H1 (cell line): ENCODE measurements around the gene ENTPD5. TPM values are rescaled to one million over a fixed set of nuclear protein-coding genes. Genes with fewer than 3 reads are reported as not detected.

ENCODE experiments used
- CTCF ChIA-PET: fragments of 300-600 bp; sonication (Branson Sonifier 250); formaldehyde crosslinking; loops from one replicate; lab custom pipeline; 2021; ENCODE audit not compliant: partially characterized antibody; lab: Charles Lee
- POLR2A ChIA-PET: fragments of 300-600 bp; sonication (Branson Sonifier 250); formaldehyde crosslinking; loops from one replicate; lab custom pipeline; 2021; ENCODE audit warnings: inconsistent platforms; ENCODE audit not compliant: partially characterized antibody; lab: Charles Lee
- DNase-seq, 2 experiments: peaks; one replicate each; pipeline versions ENCODE4 v3.0.0 to v3.0.0-alpha.2; 2010 to 2022; ENCODE audit warnings: low spot score in 2 of 2, low read depth in 1 of 2, mixed read lengths in 1 of 2
- FAIRE-seq: peaks from 2 replicates; lab custom pipeline; 2011; peaks lifted over from hg19 to GRCh38; lab: Jason Lieb, UNC
- H2AFZ ChIP-seq: 2 replicates; pipeline ENCODE4 v1.8.1; 2012; ENCODE audit warnings: low read length, inconsistent platforms
- H2AK5ac ChIP-seq: 2 replicates; pipeline ENCODE4 v1.6.1; 2013; ENCODE audit warnings: low read depth, low read length
- H2BK120ac ChIP-seq: replicated peaks from 2 replicates; pipeline ENCODE3; 2013; ENCODE audit warnings: low read depth, low read length, inconsistent platforms
- H2BK12ac ChIP-seq: 2 replicates; pipeline ENCODE4 v1.6.1; 2013; ENCODE audit warnings: low read depth, low read length
- H2BK15ac ChIP-seq: 2 replicates; pipeline ENCODE4 v1.6.1; 2013; ENCODE audit warnings: low read length
- H2BK20ac ChIP-seq: 2 replicates; pipeline ENCODE4 v1.6.1; 2013; ENCODE audit warnings: low read length
- H2BK5ac ChIP-seq: 2 replicates; pipeline ENCODE4 v1.6.1; 2013; ENCODE audit warnings: low read depth, low read length
- H3K14ac ChIP-seq: 2 replicates; pipeline ENCODE4 v1.6.1; 2013; ENCODE audit warnings: inconsistent platforms; ENCODE audit not compliant: insufficient read length
- H3K18ac ChIP-seq: 2 replicates; pipeline ENCODE4 v1.6.1; 2013; ENCODE audit warnings: low read length; ENCODE audit errors: extremely low read depth
- H3K23ac ChIP-seq: 2 replicates; pipeline ENCODE4 v1.6.1; 2013; ENCODE audit warnings: inconsistent platforms; ENCODE audit not compliant: insufficient read length
- H3K23me2 ChIP-seq: 2 replicates; pipeline ENCODE4 v1.6.1; 2013; ENCODE audit warnings: low read depth, low read length
- H3K27ac ChIP-seq: 2 replicates; pipeline ENCODE4 v1.6.1; 2011; ENCODE audit warnings: low read depth, low read length, inconsistent platforms
- H3K27me3 ChIP-seq, 4 experiments: replicated peaks in 1 of 4; 1 replicate in 1 of 4; 2 replicates in 3 of 4; pipeline versions ENCODE4 v1.6.1 to v1.8.1; 2011 to 2013; ENCODE audit warnings: low read length in 3 of 4, mild to moderate bottlenecking in 3 of 4, inconsistent platforms in 2 of 4, mixed read lengths in 2 of 4, moderate library complexity in 1 of 4; ENCODE audit not compliant: control insufficient read depth in 3 of 4, insufficient read depth in 3 of 4; ENCODE audit errors: extremely low read depth in 1 of 4
- H3K36me3 ChIP-seq, 4 experiments: 2 replicates each; pipeline versions ENCODE4 v1.6.1 to v1.8.1; 2011 to 2013; ENCODE audit warnings: mild to moderate bottlenecking in 4 of 4, low read length in 3 of 4, moderate library complexity in 2 of 4, control low read depth in 1 of 4, inconsistent platforms in 1 of 4; ENCODE audit not compliant: insufficient read depth in 4 of 4, control insufficient read depth in 2 of 4
- H3K4ac ChIP-seq: replicated peaks from 2 replicates; pipeline ENCODE3; 2013; ENCODE audit warnings: low read length, low read depth, mixed read lengths, inconsistent platforms; ENCODE audit not compliant: insufficient read length
- H3K4me1 ChIP-seq, 4 experiments: replicated peaks in 1 of 4; 1 replicate in 1 of 4; 2 replicates in 3 of 4; pipeline versions ENCODE4 v1.6.1 to v1.8.1; 2011 to 2013; ENCODE audit warnings: low read length in 3 of 4, inconsistent platforms in 2 of 4, mixed read lengths in 1 of 4; ENCODE audit not compliant: insufficient read depth in 4 of 4, control insufficient read depth in 3 of 4
- H3K4me2 ChIP-seq, 2 experiments: 2 replicates each; pipeline versions ENCODE4 v1.6.1 to v1.8.1; 2011 to 2013; ENCODE audit warnings: low read depth in 2 of 2, low read length in 2 of 2, control low read depth in 1 of 2, inconsistent platforms in 1 of 2, mild to moderate bottlenecking in 1 of 2; ENCODE audit not compliant: insufficient read depth in 1 of 2
- H3K4me3 ChIP-seq, 4 experiments: fragments of 200-600, 300-600 bp in 1 of 4; sonication (generic), shearing (Covaris generic), sonication (Bioruptor Twin) in 1 of 4; 2 replicates each; pipeline versions ENCODE4 v1.5.1 to v1.8.1; 2011 to 2016; ENCODE audit warnings: low read length in 4 of 4, low read depth in 3 of 4, control low read depth in 2 of 4, inconsistent platforms in 2 of 4, mild to moderate bottlenecking in 2 of 4, mixed read lengths in 1 of 4, moderate library complexity in 1 of 4; ENCODE audit not compliant: insufficient read depth in 2 of 4; ENCODE audit errors: extremely low read depth in 1 of 4
- H3K56ac ChIP-seq: replicated peaks from 2 replicates; pipeline ENCODE3; 2013; ENCODE audit warnings: low read depth, mild to moderate bottlenecking, mixed read lengths, low read length, inconsistent platforms; ENCODE audit not compliant: insufficient read length
- H3K79me1 ChIP-seq: 2 replicates; pipeline ENCODE4 v1.6.1; 2013; ENCODE audit warnings: low read depth, low read length, control low read depth
- H3K79me2 ChIP-seq, 2 experiments: 2 replicates each; pipeline versions ENCODE4 v1.6.1 to v1.8.1; 2012 to 2013; ENCODE audit warnings: low read length in 2 of 2, mild to moderate bottlenecking in 2 of 2, inconsistent platforms in 1 of 2; ENCODE audit not compliant: insufficient read depth in 2 of 2, control insufficient read depth in 1 of 2
- H3K9ac ChIP-seq, 4 experiments: replicated peaks in 1 of 4; 1 replicate in 1 of 4; 2 replicates in 3 of 4; pipeline versions ENCODE4 v1.6.1 to v1.8.1; 2011 to 2013; ENCODE audit warnings: low read depth in 3 of 4, low read length in 3 of 4, control low read depth in 2 of 4, mild to moderate bottlenecking in 2 of 4, moderate library complexity in 2 of 4, inconsistent platforms in 1 of 4; ENCODE audit errors: extremely low read depth in 1 of 4
- H3K9me3 ChIP-seq, 2 experiments: 2 replicates each; pipeline versions ENCODE4 v1.6.1 to v1.8.1; 2012 to 2013; ENCODE audit warnings: mild to moderate bottlenecking in 2 of 2, moderate library complexity in 2 of 2, control low read depth in 1 of 2, inconsistent platforms in 1 of 2, low read depth in 1 of 2, low read length in 1 of 2, mixed read lengths in 1 of 2; ENCODE audit not compliant: insufficient read depth in 2 of 2
- H4K20me1 ChIP-seq, 2 experiments: replicated peaks in 1 of 2; 2 replicates each; pipeline versions ENCODE3 to v1.8.1; 2011 to 2013; ENCODE audit warnings: inconsistent platforms in 2 of 2, low read length in 2 of 2, mild to moderate bottlenecking in 1 of 2; ENCODE audit not compliant: insufficient read depth in 2 of 2, control insufficient read depth in 1 of 2
- H4K5ac ChIP-seq: 2 replicates; pipeline ENCODE4 v1.6.1; 2013; ENCODE audit warnings: low read length, low read depth, mixed read lengths, inconsistent platforms; ENCODE audit not compliant: insufficient read length
- H4K8ac ChIP-seq: 2 replicates; pipeline ENCODE4 v1.8.0; 2013; ENCODE audit warnings: mild to moderate bottlenecking, moderate library complexity, low read length, inconsistent platforms; ENCODE audit not compliant: insufficient read depth; ENCODE audit errors: extremely low read depth
- H4K91ac ChIP-seq: replicated peaks from 2 replicates; pipeline ENCODE3; 2013; ENCODE audit warnings: low read length, mixed read lengths, inconsistent platforms; ENCODE audit not compliant: insufficient read length
- CBX5 ChIP-seq: fragments of 300-800, 300-1000 bp; sonication (generic); IDR thresholded peaks from 2 replicates; pipeline ENCODE4 v1.7.1; 2016; ENCODE audit warnings: antibody characterized with exemption, low read length, low read depth
- CTBP2 ChIP-seq: IDR thresholded peaks from 2 replicates; pipeline ENCODE4 v1.7.0; 2011; ENCODE audit warnings: borderline replicate concordance, mild to moderate bottlenecking, moderate library complexity, mixed read lengths, low read length; ENCODE audit not compliant: insufficient read depth, insufficient read length
- EGR1 ChIP-seq: IDR thresholded peaks from 2 replicates; pipeline ENCODE4 v1.6.1; 2011; ENCODE audit warnings: low read depth, low read length, borderline replicate concordance
- SAP30 ChIP-seq: fragments of 300-600 bp; sonication (generic); IDR thresholded peaks from 2 replicates; pipeline ENCODE4 v1.7.1; 2012; ENCODE audit warnings: low read length, moderate library complexity, mild to moderate bottlenecking, inconsistent platforms; ENCODE audit not compliant: insufficient read depth, insufficient replicate concordance
- SIN3A ChIP-seq, 2 experiments: IDR thresholded peaks in 1 of 2; conservative IDR thresholded peaks in 1 of 2; 2 replicates each; pipeline ENCODE4 v1.6.1; 2011 to 2012; ENCODE audit warnings: low read length in 2 of 2, improper control_type of control experiment in 1 of 2, low read depth in 1 of 2, mild to moderate bottlenecking in 1 of 2
- WGBS, 2 experiments: shearing (Covaris generic) in 1 of 2; methylation state at CpG; one replicate each; pipeline versions ENCODE4 v1.1.6 to v1.1.7; 2013 to 2015; ENCODE audit warnings: low lambda C conversion rate in 2 of 2, mixed read lengths in 2 of 2, inconsistent platforms in 1 of 2, low coverage in 1 of 2, missing lambda C conversion rate in 1 of 2; ENCODE audit not compliant: insufficient replicate concordance in 2 of 2, insufficient coverage in 1 of 2, insufficient read length in 1 of 2; ENCODE audit errors: extremely low coverage in 1 of 2, missing lambda C conversion rate in 1 of 2; 5-methylcytosine and 5-hydroxymethylcytosine counted together
- polyA plus RNA-seq, 7 experiments: library from polyadenylated mRNA; depleted of rRNA in 3 of 7; stranded (reverse) in 5 of 7; unstranded in 2 of 7; fragments of >200 nt in 5 of 7; fragments of 200-250 nt in 2 of 7; gene quantifications; 1 replicate in 5 of 7; 2 replicates in 1 of 7; 4 replicates in 1 of 7; pipeline versions ENCODE4 v1.2.1 to v1.2.3, GENCODE V29; 2011 to 2013; ENCODE audit warnings: missing spikeins in 2 of 7, mixed read lengths in 2 of 7
- total RNA-seq: library from RNA; stranded (reverse); fragmentation: NEBNext Ultra II Directional; extraction: Animal tissue kit (Norgen Biotek cat#: 25700); gene quantifications from 2 replicates; pipeline ENCODE4 v1.2.1, GENCODE V29; 2021

Gene ENTPD5
- total and polyA plus RNA-seq, 2 of the 8 experiments (the other 6 are each of a cell fraction or from before 2014, with no cell fraction given), result 5.0 to 6.5 TPM

- Histone ChIP-seq H4K91ac (no peak overlapping the region), H2AK5ac (no peak overlapping the region), H3K4ac (no peak overlapping the region), H3K4me3 (no peak overlapping the region), H2BK12ac (no peak overlapping the region), H2BK5ac (no peak overlapping the region), H3K18ac (no peak overlapping the region), H4K5ac (no peak overlapping the region), H2AFZ (no peak overlapping the region), H2BK20ac (no peak overlapping the region), H3K23ac (no peak overlapping the region), H3K9ac (no peak overlapping the region), H4K8ac (no peak overlapping the region), H3K56ac (no peak overlapping the region), H3K23me2 (no peaks in the 10 kb centered on the region)
- WGBS, 2 experiments, result 92% methylated on average over 6 of the region's 6 CpGs; no CpG with 5 or more reads in 1 of the 2 experiments
- no peak for FAIRE-seq
- no peak for DNase-seq
- TF ChIP-seq CBX5, result no peak
- TF ChIP-seq EGR1, result no peak
- no peak for TF ChIP-seq CTBP2
- no peak for TF ChIP-seq SAP30
- TF ChIP-seq SIN3A (conservative IDR thresholded peaks at IDR 0.05 in 1 of 2, IDR thresholded peaks at IDR 0.05 in 1 of 2; ENCODE audit: low read depth in 1 of 2, low read length in 2 of 2), result no peak
- TF ChIP-seq, all 59 proteins: peak for 0
- ChIA-PET POLR2A (interaction anchor here (1.1 kb wide), 1 partner anchor 12 kb away, joined by 3 read pairs; no protein-coding TSS in a partner anchor), CTCF (interaction anchor here (0.9 kb wide), 1 partner anchor 87 kb away, joined by 3 read pairs; no protein-coding TSS in a partner anchor)
- H3K79me2 ChIP-seq, result no peaks in the 10 kb centered on the region
- H3K9me3 ChIP-seq, result no peaks in the 10 kb centered on the region; a peak in 1 of 4 replicates
- H3K27ac ChIP-seq, result no peak overlapping the region
- H2BK120ac ChIP-seq, result no peak overlapping the region
- no peaks in the 10 kb centered on the region for H3K79me1 ChIP-seq
- no peak overlapping the region for H3K4me2 ChIP-seq
- no peaks in the 10 kb centered on the region for H3K27me3 ChIP-seq
- H2BK15ac ChIP-seq, result no peak overlapping the region
- H3K36me3 ChIP-seq, result peaks cover 4 to 17% (median 13%) of the 10 kb centered on the region in 4 experiments; a peak in 7 of 8 replicates
- H4K20me1 ChIP-seq, result peaks cover 0 to 3% of the 10 kb centered on the region in 2 experiments
- H3K4me1 ChIP-seq, result no peaks in the 10 kb centered on the region
- no peak overlapping the region for H3K14ac ChIP-seq
Observed at GRCh38 chr14:73916324-73916723, 102.8 kb downstream of the ENTPD5 start.
